DMS153 (cell line): Measurements from ENCODE around the gene TNFAIP1.

Experiments used
- DNase-seq: peaks from one replicate; lab custom pipeline; 2025; lab: John Stamatoyannopoulos, UW

Gene TNFAIP1

GRCh38 chr17:28371245-28372202 is 36.0 kb downstream of the TNFAIP1 start, which contains the start of gene SARM1:
TSS of gene SARM1 (plus strand) at chr17:28371694. CDS start at chr17:28372033, 339 bp downstream.
- DNase-seq: peak; percentile 90

DNA sequence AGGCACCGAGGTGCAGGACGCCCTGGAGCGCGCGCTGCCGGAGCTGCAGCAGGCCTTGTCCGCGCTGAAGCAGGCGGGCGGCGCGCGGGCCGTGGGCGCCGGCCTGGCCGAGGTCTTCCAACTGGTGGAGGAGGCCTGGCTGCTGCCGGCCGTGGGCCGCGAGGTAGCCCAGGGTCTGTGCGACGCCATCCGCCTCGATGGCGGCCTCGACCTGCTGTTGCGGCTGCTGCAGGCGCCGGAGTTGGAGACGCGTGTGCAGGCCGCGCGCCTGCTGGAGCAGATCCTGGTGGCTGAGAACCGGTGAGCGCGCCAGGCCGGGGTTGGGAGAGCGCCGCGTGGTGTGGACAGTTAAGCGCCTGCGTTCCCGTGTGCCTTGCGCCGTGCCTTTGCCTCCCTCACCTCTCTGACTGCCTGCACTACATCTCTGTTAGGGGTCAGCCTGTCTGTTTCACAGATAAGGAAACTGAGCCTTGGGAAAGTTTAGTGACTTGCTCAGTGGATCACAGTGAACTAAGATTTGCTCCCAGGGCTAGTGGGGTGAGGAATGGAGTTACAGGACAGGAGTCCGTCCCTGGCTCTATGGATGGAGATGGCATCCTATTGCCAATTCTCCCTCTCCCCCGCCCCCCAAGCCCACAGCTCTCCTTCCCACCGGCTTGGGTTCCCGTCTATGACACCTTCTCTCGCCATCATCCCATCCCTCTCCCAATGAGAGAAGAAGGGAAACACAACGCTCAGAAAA is 36.8 kb downstream of the TNFAIP1 start:
- DNase-seq: no peak

DNA sequence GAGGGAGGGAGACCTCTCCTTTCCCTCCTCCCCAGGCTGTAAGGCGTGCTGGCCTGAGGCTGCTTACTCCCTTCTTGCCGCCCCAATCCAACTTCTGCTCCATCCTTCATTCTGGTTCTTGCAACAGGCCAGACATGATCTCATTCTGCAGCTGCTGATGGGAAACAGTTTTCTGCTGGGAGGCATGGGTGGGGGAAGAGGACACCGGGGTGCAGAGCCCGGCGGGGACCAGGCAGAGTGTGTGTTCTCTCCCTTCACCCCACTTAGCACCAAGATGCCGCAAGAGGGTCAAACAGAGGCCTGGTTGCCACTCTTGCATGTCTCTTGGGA is 37.3 kb downstream of the TNFAIP1 start:
- no peak for DNase-seq

DNA sequence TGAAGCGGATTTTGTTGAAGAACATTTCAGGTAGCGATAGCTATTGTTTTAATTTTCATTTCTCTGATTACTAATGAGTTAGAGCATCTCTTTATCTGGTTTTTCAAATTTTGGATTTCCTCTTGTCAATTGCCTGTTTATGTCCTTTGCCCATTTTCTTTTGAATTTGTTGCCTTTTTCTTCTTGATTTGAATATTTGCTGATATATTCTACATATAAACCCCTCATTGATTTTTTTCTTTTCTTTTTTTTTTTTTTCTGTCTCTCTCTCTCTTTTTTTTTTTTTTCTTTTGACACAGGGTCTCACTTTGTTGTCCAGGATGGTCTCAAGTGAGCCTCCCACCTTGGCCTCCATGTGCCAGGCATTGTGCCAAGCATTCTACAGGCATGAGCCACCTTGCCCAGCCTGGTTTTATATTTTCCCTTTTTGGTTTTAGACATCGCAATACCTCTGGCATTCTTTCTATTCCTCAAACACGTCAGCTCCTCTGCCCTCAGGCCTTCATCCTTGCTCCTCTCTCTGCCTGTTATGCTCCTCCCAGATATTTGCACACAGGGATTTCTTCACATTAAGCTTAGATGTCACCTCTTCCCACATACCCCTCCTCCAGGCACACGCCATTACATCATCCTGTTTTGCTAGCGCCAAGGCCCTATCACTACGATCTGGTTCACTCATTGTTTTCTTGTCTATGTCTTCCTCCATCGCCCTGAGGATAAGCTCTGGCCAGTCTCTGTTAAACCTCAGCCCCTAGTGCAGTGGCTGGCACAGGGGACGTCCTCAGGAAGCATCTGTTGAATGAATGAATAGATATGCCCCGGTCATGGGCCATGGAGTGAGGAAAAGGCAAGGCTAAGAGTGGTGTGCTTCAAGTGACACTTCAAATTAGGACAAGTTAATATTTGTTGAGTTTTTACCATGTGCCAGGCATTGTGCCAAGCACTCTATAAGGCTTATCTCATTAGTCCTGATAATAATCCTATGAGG is 44.5 kb downstream of the TNFAIP1 start:
- no peak for DNase-seq

- no peak for DNase-seq
These were observed 45.7 kb downstream of the TNFAIP1 start for GRCh38 chr17:28381141-28381825.

DNA sequence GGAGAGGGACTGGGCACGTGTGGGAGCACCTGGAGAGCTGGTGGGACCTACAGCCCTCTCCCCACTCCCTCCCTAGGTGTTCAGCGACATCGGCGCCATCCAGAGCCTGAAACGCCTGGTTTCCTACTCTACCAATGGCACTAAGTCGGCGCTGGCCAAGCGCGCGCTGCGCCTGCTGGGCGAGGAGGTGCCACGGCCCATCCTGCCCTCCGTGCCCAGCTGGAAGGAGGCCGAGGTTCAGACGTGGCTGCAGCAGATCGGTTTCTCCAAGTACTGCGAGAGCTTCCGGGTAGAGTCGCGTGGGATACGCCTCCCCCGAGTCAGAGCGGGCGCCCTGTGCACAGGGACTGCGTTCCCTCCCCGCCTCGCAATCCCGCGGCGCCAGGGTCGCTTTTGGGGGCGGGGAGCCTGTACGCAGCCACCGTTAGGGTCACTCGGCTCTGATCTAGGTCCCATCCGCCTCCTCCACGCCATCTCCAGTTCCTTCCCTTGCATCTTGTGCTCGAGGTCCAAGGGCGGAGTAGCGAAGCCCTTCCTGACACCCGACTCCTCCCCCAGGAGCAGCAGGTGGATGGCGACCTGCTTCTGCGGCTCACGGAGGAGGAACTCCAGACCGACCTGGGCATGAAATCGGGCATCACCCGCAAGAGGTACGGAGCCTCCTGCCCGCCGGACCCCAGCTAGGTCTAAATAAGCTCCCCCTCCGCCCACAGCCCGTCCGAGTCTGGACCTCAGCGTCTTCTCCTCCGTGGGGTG is 48.9 kb downstream of the TNFAIP1 start:
- DNase-seq: peak; percentile 77

- no peak for DNase-seq
These were observed 49.5 kb downstream of the TNFAIP1 start for GRCh38 chr17:28385037-28385400.

DNA sequence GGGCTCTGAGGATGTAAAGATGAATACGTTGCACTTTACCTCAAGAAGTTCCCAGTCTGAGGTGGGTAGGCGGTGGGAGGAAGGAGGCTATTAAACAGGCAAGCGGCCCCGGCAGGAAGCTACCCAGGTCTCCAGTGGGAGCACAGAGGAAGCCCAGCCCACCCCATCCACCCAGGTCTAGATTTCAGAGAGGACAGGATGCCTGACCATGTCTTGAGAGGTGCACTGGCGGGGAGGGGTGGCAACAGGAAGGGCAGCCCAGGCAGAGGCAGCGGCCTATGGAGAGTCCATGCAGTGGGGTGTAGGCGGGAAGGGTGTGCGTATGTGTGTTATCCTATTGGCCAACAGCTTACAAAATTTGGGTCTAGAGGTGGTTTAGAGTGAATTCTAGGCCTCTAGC is 49.8 kb downstream of the TNFAIP1 start:
- DNase-seq: no peak

GRCh38 chr17:28386391-28386790 is 50.8 kb downstream of the TNFAIP1 start:
- no peak for DNase-seq

DNA sequence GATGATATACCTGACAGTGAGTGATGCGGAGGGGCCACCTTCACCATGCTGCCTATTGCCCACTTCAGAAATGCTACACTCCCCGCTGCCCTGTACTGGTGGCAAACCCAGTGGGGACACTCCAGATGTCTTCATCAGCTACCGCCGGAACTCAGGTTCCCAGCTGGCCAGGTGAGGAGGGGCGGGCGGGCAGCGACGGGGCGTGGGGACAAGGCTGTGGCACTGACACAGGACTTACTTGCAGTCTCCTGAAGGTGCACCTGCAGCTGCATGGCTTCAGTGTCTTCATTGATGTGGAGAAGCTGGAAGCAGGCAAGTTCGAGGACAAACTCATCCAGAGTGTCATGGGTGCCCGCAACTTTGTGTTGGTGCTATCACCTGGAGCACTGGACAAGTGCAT is 52.5 kb downstream of the TNFAIP1 start:
- no peak for DNase-seq

DNA sequence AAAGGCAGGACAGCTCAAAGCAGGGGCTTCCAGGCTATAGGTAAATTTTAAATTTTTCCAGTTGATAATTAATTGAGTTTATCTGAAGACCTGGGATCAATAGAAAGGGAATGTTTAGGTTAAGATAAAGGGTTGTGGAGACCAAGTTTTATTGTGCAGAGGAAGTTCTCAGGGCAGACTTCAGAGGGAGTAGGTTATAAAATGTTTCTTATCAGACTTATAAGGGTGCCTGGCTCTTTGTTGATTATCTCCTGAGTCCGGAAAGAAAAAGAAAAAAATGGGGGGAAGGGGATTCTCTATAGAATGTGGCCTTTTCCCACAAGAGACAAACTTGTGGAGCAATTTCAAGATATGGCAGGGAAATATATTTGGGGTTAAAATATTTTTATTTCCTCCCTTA is 54.6 kb downstream of the TNFAIP1 start:
- DNase-seq: no peak

DNA sequence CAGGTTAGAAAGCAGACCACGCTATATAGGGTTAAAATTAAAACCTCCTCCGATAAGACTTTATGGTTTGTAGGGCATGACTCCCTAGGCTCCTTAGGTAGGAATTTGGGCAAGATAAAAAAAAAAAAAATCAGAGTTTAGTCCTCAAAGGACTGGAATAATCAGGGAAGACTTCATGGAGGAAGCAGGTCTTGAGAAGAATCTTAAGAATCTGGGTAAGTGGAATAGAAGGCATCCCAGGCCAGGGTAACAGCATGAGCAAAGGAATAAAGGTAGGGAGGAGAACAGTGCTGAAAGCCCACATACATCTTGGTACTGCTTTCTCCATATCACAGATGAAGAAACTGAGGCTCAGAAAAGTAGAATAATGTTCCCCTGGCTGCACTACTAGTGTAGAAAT is 55.0 kb downstream of the TNFAIP1 start:
- DNase-seq: no peak

GRCh38 chr17:28390984-28391383 is 55.4 kb downstream of the TNFAIP1 start:
- no peak for DNase-seq

DNA sequence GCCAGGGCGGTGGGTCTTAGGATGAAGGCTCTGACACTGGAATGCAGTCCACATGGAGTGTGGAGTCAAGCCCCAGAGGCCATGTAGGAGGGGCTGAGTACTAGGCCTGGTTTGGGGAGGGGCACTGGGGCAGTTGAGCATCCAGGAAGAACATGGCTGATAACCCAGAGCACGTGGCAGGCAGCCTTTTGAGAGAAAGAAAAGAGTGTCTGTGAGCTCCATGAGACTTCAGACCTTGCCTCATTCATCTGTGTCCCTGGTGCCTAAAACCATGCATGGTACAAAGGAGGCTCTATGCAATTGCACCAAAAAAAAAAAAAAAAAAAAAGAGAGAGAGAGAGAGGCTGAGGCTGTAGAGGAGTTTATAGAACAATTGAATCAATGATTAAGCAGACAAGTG is 55.8 kb downstream of the TNFAIP1 start:
- DNase-seq: no peak

GRCh38 chr17:28392491-28392890 is 56.9 kb downstream of the TNFAIP1 start:
- no peak for DNase-seq

DNA sequence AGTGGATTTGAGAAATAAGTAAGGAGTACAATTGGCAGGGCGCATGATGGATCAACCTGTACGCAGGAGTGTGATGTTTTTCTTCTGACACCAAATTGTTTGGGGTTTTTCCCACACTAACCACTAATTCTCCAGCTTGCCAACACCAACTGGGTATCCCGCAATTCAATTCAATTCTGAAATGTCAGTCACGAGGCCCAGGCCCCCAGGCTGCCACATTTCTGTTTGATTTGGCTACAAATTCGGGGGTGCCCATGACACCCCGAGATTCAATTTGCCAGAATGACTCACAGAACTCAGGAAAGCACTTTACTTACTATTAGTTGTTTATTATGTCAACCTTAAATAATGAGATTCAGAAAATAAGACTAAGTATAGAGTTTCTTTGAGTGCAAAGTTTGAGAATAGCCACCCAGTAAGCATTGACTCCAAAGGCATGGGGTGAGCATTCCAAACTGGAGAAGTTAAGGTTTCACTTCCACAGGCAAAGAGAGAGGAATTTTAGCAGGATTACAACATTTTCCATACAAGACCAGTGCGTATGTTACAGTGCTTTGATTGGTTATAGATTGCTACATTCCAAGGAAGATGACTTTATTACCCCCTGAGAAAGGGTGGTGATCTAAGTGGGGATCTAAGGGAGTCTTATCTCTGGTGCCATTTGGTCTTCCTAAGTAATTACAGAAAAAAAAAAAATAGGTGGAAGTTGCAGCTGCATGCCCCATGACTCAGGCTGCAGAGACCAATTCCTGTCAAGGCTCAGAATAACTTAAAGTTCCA is 59.0 kb downstream of the TNFAIP1 start:
- DNase-seq: no peak

GRCh38 chr17:28395426-28395825 is 59.9 kb downstream of the TNFAIP1 start:
- DNase-seq: no peak

DNA sequence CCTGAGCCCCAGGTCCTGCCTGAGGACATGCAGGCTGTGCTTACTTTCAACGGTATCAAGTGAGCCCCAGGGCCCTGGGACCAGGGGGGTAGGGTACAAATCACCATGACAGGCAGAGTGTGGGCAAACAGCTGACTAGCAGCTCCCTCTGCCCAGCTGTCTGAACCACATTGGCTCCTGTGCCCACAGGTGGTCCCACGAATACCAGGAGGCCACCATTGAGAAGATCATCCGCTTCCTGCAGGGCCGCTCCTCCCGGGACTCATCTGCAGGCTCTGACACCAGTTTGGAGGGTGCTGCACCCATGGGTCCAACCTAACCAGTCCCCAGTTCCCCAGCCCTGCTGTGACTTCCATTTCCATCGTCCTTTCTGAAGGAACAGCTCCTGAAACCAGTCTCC is 60.4 kb downstream of the TNFAIP1 start:
- DNase-seq: no peak
